ENCODE measurements around the gene TRIM34.
"Not testable (repeated sequence)": the region's sequence is repeated elsewhere in the genome, so short reads cannot be mapped to it uniquely, and the experiment has no call there.

TRIM34 gene

GRCh38 chr11:5624489-5625279, at the start of gene TRIM34:
Gene TRIM34, plus strand, starts transcription at chr11:5625001. Its CDS starts 7,331 bp downstream, at chr11:5632332.
- peak; percentile 64 to 76 for DNase-seq

GRCh38 chr11:5575152-5575551, 49.6 kb upstream of the TRIM34 start:
- no peak for DNase-seq

GRCh38 chr11:5577101-5577500, 47.7 kb upstream of the TRIM34 start:
- DNase-seq, result no peak

GRCh38 chr11:5580577-5580976, 44.2 kb upstream of the TRIM34 start, which contains the start of gene OR52B6:
Gene OR52B6, plus strand, starts transcription at chr11:5580877. Its CDS starts 0 bp downstream, at chr11:5580877.
- DNase-seq, result no peak

- DNase-seq, result no peak
Measured at GRCh38 chr11:5581014-5581413, 43.8 kb upstream of the TRIM34 start.

- not testable (repeated sequence) for DNase-seq
Measured at GRCh38 chr11:5584458-5584857, 40.3 kb upstream of the TRIM34 start.

- not testable (repeated sequence) for DNase-seq
Measured at GRCh38 chr11:5589906-5590305, 34.9 kb upstream of the TRIM34 start.

- DNase-seq, result no peak
Measured at GRCh38 chr11:5591613-5592012, 33.2 kb upstream of the TRIM34 start.

GRCh38 chr11:5592615-5593014, 32.2 kb upstream of the TRIM34 start:
- no peak for DNase-seq

- no peak for DNase-seq
Measured at GRCh38 chr11:5593146-5593545, 31.7 kb upstream of the TRIM34 start.

GRCh38 chr11:5596607-5597201, 28.1 kb upstream of the TRIM34 start, which contains the start of gene TRIM6:
Gene TRIM6, plus strand, starts transcription at chr11:5596637. Its CDS starts 261 bp downstream, at chr11:5596898.
- peak in 1 of 2 donors; percentile 8 for DNase-seq

- DNase-seq, result no peak
Measured at GRCh38 chr11:5597953-5598352, 26.8 kb upstream of the TRIM34 start.

GRCh38 chr11:5600374-5600851, 24.4 kb upstream of the TRIM34 start:
- peak; percentile 61 to 63 for DNase-seq

- not testable (repeated sequence) for DNase-seq
Measured at GRCh38 chr11:5602791-5603190, 22.0 kb upstream of the TRIM34 start.

- DNase-seq, result no peak
Measured at GRCh38 chr11:5603326-5603725, 21.5 kb upstream of the TRIM34 start.

- DNase-seq, result no peak
Measured at GRCh38 chr11:5604896-5605295, 19.9 kb upstream of the TRIM34 start.

GRCh38 chr11:5605849-5606248, 19.0 kb upstream of the TRIM34 start:
- DNase-seq, result no peak

- no peak for DNase-seq
Measured at GRCh38 chr11:5608808-5609207, 16.0 kb upstream of the TRIM34 start.

- DNase-seq, result no peak
Measured at GRCh38 chr11:5610446-5610845, 14.4 kb upstream of the TRIM34 start.

- no peak for DNase-seq
Measured at GRCh38 chr11:5611627-5612026, 13.2 kb upstream of the TRIM34 start.

GRCh38 chr11:5618807-5619206, 6.0 kb upstream of the TRIM34 start:
- DNase-seq, result no peak

- DNase-seq, result no peak
Measured at GRCh38 chr11:5620651-5621521, 3.9 kb upstream of the TRIM34 start.

- no peak for DNase-seq
Measured at GRCh38 chr11:5621580-5621979, 3.2 kb upstream of the TRIM34 start.

All from CD4-positive, alpha-beta T cell treated with Interleukin-1 beta for 1 hour (primary cell).